SK-N-SH treated with all-trans-retinoic acid at 6 μM for 48 hours (cell line): ENCODE results near the gene COL12A1.

Source experiments
- ATAC-seq: fragments of 200-7000 bp; cut with Tn5 transposase; 3 replicates; pipeline ENCODE4 v1.9.1; 2020; ENCODE audit warnings: mild to moderate bottlenecking, moderate library complexity
- ARNTL ChIP-seq: fragments of 450-650 bp; formaldehyde crosslinking; IDR thresholded peaks from 2 replicates; pipeline ENCODE4 v1.5.0; 2020; ENCODE audit warnings: low read depth, mild to moderate bottlenecking, moderate library complexity, borderline replicate concordance
- BACH2 ChIP-seq: fragments of 250-450 bp; sonication (Bioruptor Pico); IDR thresholded peaks from 2 replicates; pipeline ENCODE4 v1.9.0; 2021; ENCODE audit warnings: mild to moderate bottlenecking, borderline replicate concordance
- CSDC2 ChIP-seq: fragments of 250-450 bp; sonication (Bioruptor Pico); IDR thresholded peaks from 2 replicates; pipeline ENCODE4 v1.5.0; 2020; ENCODE audit warnings: mild to moderate bottlenecking, moderate library complexity
- ESRRG ChIP-seq: fragments of 250-450 bp; sonication (Bioruptor Pico); IDR thresholded peaks from 2 replicates; pipeline ENCODE4 v1.6.1; 2021; ENCODE audit warnings: mild to moderate bottlenecking
- ISL1 ChIP-seq: fragments of 250-450 bp; sonication (Bioruptor Pico); IDR thresholded peaks from 2 replicates; pipeline ENCODE4 v2.1.2; 2022; ENCODE audit warnings: mild to moderate bottlenecking, moderate library complexity
- PPARA ChIP-seq: fragments of 250-450 bp; sonication (Bioruptor Pico); IDR thresholded peaks from 2 replicates; pipeline ENCODE4 v1.5.0; 2020; ENCODE audit warnings: mild to moderate bottlenecking, borderline replicate concordance
- RARB ChIP-seq: fragments of 250-450 bp; sonication (Bioruptor Pico); IDR thresholded peaks from 2 replicates; pipeline ENCODE4 v1.8.0; 2021; ENCODE audit warnings: mild to moderate bottlenecking, moderate library complexity
- SNAI2 ChIP-seq: fragments of 250-450 bp; sonication (Bioruptor Pico); IDR thresholded peaks from 2 replicates; pipeline ENCODE4 v1.5.0; 2020; ENCODE audit warnings: mild to moderate bottlenecking, moderate library complexity
- TCF4 ChIP-seq: fragments of 250-450 bp; sonication (Bioruptor Pico); IDR thresholded peaks from 2 replicates; pipeline ENCODE4 v1.8.0; 2021; ENCODE audit warnings: mild to moderate bottlenecking, moderate library complexity, borderline replicate concordance
- TOX ChIP-seq: fragments of 250-450 bp; sonication (Bioruptor Pico); IDR thresholded peaks from 2 replicates; pipeline ENCODE4 v1.8.0; 2021; ENCODE audit warnings: mild to moderate bottlenecking, moderate library complexity, borderline replicate concordance
- ZFP3 ChIP-seq: fragments of 250-450 bp; sonication (Bioruptor Pico); IDR thresholded peaks from 2 replicates; pipeline ENCODE4 v1.5.0; 2020; ENCODE audit warnings: mild to moderate bottlenecking, moderate library complexity
- ZFP30 ChIP-seq: fragments of 450-650 bp; formaldehyde crosslinking; IDR thresholded peaks from 2 replicates; pipeline ENCODE4 v1.5.0; 2022; ENCODE audit warnings: mild to moderate bottlenecking, moderate library complexity
- ZNF565 ChIP-seq: fragments of 450-650 bp; formaldehyde crosslinking; conservative IDR thresholded peaks from 2 replicates; pipeline ENCODE4 v1.5.0; 2020; ENCODE audit warnings: low read depth, mild to moderate bottlenecking, moderate library complexity
- ZNF70 ChIP-seq: fragments of 450-650 bp; formaldehyde crosslinking; IDR thresholded peaks from 2 replicates; pipeline ENCODE4 v1.5.0; 2020; ENCODE audit warnings: mild to moderate bottlenecking, moderate library complexity
- ZNF8 ChIP-seq: fragments of 450-650 bp; formaldehyde crosslinking; IDR thresholded peaks from 2 replicates; pipeline ENCODE4 v1.5.0; 2020; ENCODE audit warnings: mild to moderate bottlenecking, moderate library complexity
- TF ChIP-seq, protein P1 (sequence below): fragments of 250-450 bp; sonication (Bioruptor Pico); IDR thresholded peaks from 2 replicates; pipeline ENCODE4 v1.5.1; 2020; ENCODE audit warnings: low read depth, mild to moderate bottlenecking, moderate library complexity
- TF ChIP-seq, protein P2 (sequence below): fragments of 250-450 bp; sonication (Bioruptor Pico); IDR thresholded peaks from 2 replicates; pipeline ENCODE4 v1.8.0; 2020; ENCODE audit warnings: mild to moderate bottlenecking, moderate library complexity, borderline replicate concordance
- TF ChIP-seq, protein P3 (sequence below): fragments of 250-450 bp; sonication (Bioruptor Pico); IDR thresholded peaks from 2 replicates; pipeline ENCODE4 v1.5.0; 2020; ENCODE audit warnings: mild to moderate bottlenecking, moderate library complexity
- TF ChIP-seq, protein P4 (sequence below): fragments of 250-450 bp; sonication (Bioruptor Pico); IDR thresholded peaks from 2 replicates; pipeline ENCODE4 v1.5.1; 2021; ENCODE audit warnings: mild to moderate bottlenecking, moderate library complexity

The COL12A1 gene

DNA sequence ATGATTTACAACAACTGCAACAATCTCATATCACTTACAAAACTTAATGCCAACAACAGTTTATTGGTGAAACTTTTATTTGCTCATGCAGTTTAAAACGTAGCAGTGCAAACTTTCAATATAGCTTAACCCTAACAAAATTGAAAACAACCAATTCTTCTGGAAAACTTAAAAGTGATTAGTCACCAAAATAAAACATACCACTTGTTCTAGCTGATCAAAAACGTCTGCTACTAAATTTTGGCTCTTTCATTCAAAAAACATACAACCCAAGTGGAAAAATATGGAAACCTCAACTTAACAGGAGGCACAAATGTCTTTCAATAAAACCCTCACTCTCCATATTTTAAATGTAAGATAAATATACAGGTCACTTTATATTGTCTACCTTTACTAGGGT is 39.6 kb downstream of the COL12A1 start:
- TF ChIP-seq ARNTL (CRISPR knock-in tag) (no peak), ESRRG (CRISPR knock-in tag) (no peak), TCF4 (CRISPR knock-in tag) (no peak), SNAI2 (CRISPR knock-in tag) (no peak), RARB (CRISPR knock-in tag) (no peak), BACH2 (CRISPR knock-in tag) (no peak), ZNF8 (CRISPR knock-in tag) (no peak), ZFP3 (no peak), ZNF565 (CRISPR knock-in tag) (no peak), ZFP30 (CRISPR knock-in tag) (no peak), ZNF70 (CRISPR knock-in tag) (no peak), TOX (CRISPR knock-in tag) (no peak), PPARA (CRISPR knock-in tag) (no peak), CSDC2 (no peak)
- TF ChIP-seq, protein P1, sequence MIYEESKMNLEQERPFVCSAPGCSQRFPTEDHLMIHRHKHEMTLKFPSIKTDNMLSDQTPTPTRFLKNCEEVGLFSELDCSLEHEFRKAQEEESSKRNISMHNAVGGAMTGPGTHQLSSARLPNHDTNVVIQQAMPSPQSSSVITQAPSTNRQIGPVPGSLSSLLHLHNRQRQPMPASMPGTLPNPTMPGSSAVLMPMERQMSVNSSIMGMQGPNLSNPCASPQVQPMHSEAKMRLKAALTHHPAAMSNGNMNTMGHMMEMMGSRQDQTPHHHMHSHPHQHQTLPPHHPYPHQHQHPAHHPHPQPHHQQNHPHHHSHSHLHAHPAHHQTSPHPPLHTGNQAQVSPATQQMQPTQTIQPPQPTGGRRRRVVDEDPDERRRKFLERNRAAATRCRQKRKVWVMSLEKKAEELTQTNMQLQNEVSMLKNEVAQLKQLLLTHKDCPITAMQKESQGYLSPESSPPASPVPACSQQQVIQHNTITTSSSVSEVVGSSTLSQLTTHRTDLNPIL (CRISPR knock-in tag), result no peak
- TF ChIP-seq, protein P2, sequence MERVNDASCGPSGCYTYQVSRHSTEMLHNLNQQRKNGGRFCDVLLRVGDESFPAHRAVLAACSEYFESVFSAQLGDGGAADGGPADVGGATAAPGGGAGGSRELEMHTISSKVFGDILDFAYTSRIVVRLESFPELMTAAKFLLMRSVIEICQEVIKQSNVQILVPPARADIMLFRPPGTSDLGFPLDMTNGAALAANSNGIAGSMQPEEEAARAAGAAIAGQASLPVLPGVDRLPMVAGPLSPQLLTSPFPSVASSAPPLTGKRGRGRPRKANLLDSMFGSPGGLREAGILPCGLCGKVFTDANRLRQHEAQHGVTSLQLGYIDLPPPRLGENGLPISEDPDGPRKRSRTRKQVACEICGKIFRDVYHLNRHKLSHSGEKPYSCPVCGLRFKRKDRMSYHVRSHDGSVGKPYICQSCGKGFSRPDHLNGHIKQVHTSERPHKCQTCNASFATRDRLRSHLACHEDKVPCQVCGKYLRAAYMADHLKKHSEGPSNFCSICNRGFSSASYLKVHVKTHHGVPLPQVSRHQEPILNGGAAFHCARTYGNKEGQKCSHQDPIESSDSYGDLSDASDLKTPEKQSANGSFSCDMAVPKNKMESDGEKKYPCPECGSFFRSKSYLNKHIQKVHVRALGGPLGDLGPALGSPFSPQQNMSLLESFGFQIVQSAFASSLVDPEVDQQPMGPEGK (CRISPR knock-in tag), result no peak
- TF ChIP-seq, protein P3, sequence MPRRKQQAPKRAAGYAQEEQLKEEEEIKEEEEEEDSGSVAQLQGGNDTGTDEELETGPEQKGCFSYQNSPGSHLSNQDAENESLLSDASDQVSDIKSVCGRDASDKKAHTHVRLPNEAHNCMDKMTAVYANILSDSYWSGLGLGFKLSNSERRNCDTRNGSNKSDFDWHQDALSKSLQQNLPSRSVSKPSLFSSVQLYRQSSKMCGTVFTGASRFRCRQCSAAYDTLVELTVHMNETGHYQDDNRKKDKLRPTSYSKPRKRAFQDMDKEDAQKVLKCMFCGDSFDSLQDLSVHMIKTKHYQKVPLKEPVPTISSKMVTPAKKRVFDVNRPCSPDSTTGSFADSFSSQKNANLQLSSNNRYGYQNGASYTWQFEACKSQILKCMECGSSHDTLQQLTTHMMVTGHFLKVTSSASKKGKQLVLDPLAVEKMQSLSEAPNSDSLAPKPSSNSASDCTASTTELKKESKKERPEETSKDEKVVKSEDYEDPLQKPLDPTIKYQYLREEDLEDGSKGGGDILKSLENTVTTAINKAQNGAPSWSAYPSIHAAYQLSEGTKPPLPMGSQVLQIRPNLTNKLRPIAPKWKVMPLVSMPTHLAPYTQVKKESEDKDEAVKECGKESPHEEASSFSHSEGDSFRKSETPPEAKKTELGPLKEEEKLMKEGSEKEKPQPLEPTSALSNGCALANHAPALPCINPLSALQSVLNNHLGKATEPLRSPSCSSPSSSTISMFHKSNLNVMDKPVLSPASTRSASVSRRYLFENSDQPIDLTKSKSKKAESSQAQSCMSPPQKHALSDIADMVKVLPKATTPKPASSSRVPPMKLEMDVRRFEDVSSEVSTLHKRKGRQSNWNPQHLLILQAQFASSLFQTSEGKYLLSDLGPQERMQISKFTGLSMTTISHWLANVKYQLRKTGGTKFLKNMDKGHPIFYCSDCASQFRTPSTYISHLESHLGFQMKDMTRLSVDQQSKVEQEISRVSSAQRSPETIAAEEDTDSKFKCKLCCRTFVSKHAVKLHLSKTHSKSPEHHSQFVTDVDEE, result no peak
- TF ChIP-seq, all 23 proteins: peak for 0
- ATAC-seq, result no peak

DNA sequence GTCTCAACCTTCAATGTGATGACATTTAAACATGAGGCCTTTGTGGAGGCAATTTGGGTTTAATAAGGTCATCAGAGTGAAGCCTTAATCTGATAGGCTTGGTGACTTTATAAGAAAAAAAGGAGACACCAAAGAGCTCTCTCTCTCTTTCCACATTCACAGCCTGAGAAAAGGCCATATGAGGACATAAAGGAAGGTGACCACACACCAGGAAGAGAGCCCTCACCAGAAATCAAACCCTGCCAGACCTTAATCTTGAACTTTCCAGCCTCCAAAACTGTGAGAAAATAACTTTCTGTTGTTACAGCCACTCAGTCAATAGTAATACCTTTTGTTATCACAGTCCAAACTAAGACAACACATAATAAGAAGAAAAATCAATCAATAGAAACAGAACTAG is 47.7 kb downstream of the COL12A1 start:
- TF ChIP-seq TOX (CRISPR knock-in tag) (no peak), CSDC2 (no peak), TCF4 (CRISPR knock-in tag) (no peak), ZNF8 (CRISPR knock-in tag) (no peak)
- TF ChIP-seq, protein P2 (CRISPR knock-in tag), result no peak
- ATAC-seq, result no peak

DNA sequence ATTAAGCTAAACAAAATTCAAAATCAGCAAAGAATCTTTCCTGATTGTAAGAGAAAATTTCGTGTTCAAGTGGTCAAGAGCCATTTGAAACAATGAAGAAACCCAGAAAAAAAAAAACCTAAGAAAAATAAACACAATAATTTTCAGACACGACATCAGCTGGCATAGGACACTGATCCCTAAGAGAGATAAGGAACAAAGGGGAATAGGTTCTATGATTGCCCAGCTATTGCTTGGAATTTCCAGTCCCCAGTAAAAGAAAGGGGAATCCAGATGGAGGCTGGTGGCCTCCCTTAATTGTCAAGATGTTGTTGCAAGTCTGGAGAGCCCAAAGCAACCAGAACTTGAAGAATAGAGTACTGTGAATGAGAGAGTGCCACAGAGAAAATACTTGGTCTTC is 48.5 kb downstream of the COL12A1 start:
- ATAC-seq, result no peak
- TF ChIP-seq, protein P3, result no peak
- TF ChIP-seq, protein P4, sequence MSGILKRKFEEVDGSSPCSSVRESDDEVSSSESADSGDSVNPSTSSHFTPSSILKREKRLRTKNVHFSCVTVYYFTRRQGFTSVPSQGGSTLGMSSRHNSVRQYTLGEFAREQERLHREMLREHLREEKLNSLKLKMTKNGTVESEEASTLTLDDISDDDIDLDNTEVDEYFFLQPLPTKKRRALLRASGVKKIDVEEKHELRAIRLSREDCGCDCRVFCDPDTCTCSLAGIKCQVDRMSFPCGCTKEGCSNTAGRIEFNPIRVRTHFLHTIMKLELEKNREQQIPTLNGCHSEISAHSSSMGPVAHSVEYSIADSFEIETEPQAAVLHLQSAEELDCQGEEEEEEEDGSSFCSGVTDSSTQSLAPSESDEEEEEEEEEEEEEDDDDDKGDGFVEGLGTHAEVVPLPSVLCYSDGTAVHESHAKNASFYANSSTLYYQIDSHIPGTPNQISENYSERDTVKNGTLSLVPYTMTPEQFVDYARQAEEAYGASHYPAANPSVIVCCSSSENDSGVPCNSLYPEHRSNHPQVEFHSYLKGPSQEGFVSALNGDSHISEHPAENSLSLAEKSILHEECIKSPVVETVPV (CRISPR knock-in tag), result no peak
- TF ChIP-seq ZNF565 (CRISPR knock-in tag) (no peak), ESRRG (CRISPR knock-in tag) (no peak), ISL1 (CRISPR knock-in tag) (no peak), ARNTL (CRISPR knock-in tag) (no peak), TOX (CRISPR knock-in tag) (no peak), ZFP30 (CRISPR knock-in tag) (no peak)
- TF ChIP-seq, all 23 proteins: peak for 0
